HG02763 (cell line): ENCODE results near the gene MYBPC2.

ENCODE experiments used
- ATAC-seq: cut with Tn5 transposase; IDR thresholded peaks from one replicate; pipeline ENCODE4 v1.9.1; 2021; ENCODE audit warnings: mild to moderate bottlenecking, moderate library complexity; ENCODE audit not compliant: unreplicated experiment

Gene MYBPC2

GRCh38 chr19:50409347-50409746, 23.3 kb upstream of the MYBPC2 start:
- no peak for ATAC-seq

- ATAC-seq: no peak
Measured at GRCh38 chr19:50410109-50410508, 22.6 kb upstream of the MYBPC2 start.

GRCh38 chr19:50412419-50412818, 20.3 kb upstream of the MYBPC2 start:
- ATAC-seq: no peak

- no peak for ATAC-seq
Measured at GRCh38 chr19:50413096-50413495, 19.6 kb upstream of the MYBPC2 start.

- ATAC-seq: no peak
Measured at GRCh38 chr19:50413531-50413930, 19.2 kb upstream of the MYBPC2 start.

- peak; percentile 12 for ATAC-seq
Measured at GRCh38 chr19:50414864-50415660, 17.6 kb upstream of the MYBPC2 start.

- peak; percentile 41 for ATAC-seq
Measured at GRCh38 chr19:50415661-50416033, 17.0 kb upstream of the MYBPC2 start.

- ATAC-seq: no peak
Measured at GRCh38 chr19:50416034-50416977, 16.4 kb upstream of the MYBPC2 start.

GRCh38 chr19:50417111-50418081, 15.3 kb upstream of the MYBPC2 start:
- ATAC-seq: no peak

GRCh38 chr19:50418176-50419021, 14.3 kb upstream of the MYBPC2 start, which contains the start of gene SPIB:
Gene SPIB, plus strand, starts transcription at chr19:50418938. Its CDS starts 25 bp downstream, at chr19:50418963.
- ATAC-seq: no peak

GRCh38 chr19:50419022-50419579, 13.6 kb upstream of the MYBPC2 start:
- no peak for ATAC-seq

GRCh38 chr19:50419580-50420035, 13.1 kb upstream of the MYBPC2 start:
- no peak for ATAC-seq

- ATAC-seq: no peak
Measured at GRCh38 chr19:50420127-50420526, 12.6 kb upstream of the MYBPC2 start.

- no peak for ATAC-seq
Measured at GRCh38 chr19:50420808-50421207, 11.9 kb upstream of the MYBPC2 start.

- ATAC-seq: no peak
Measured at GRCh38 chr19:50422397-50423278, 10.1 kb upstream of the MYBPC2 start.

GRCh38 chr19:50423279-50424113, 9.2 kb upstream of the MYBPC2 start:
- no peak for ATAC-seq

GRCh38 chr19:50425581-50425980, 7.1 kb upstream of the MYBPC2 start:
- ATAC-seq: no peak
